ENCODE measurements around the gene NFYC. TPM values are rescaled to one million over a fixed set of nuclear protein-coding genes. Genes with fewer than 3 reads are reported as not detected.
"Not testable (repeated sequence)": the region's sequence is repeated elsewhere in the genome, so short reads cannot be mapped to it uniquely, and the experiment has no call there.

NFYC gene
- total RNA-seq, 1 donor from 2014 or later, result 101 TPM

DNA sequence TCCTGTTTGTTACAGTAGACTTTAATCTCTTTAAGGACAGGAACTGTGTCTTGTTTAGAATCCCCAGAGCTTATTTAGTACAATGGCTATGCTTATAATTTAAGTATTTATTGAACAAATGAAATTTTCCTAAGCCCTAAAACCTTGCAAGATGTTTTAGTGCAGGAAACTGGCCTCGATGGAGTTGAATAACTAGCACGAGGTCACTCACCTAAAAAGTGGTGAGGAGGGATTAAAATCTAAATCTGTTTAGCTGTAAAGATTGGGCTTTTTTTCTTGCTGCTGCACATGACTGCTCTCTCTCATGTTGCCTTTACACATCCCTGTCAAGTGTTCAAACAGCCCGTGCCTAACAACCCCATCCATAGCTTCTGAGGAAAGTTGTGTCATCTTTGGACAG lies 10.2 kb downstream of the NFYC start:
- no peak overlapping the region for H3K4me3 Mint-ChIP-seq
- H3K27me3 Mint-ChIP-seq (ENCODE audit: low read depth), result no peaks in the 10 kb centered on the region
- H3K27ac Mint-ChIP-seq, result no peak overlapping the region
- H3K4me1 Mint-ChIP-seq, result peaks cover 23% of the 10 kb centered on the region
- TF ChIP-seq, protein P1, sequence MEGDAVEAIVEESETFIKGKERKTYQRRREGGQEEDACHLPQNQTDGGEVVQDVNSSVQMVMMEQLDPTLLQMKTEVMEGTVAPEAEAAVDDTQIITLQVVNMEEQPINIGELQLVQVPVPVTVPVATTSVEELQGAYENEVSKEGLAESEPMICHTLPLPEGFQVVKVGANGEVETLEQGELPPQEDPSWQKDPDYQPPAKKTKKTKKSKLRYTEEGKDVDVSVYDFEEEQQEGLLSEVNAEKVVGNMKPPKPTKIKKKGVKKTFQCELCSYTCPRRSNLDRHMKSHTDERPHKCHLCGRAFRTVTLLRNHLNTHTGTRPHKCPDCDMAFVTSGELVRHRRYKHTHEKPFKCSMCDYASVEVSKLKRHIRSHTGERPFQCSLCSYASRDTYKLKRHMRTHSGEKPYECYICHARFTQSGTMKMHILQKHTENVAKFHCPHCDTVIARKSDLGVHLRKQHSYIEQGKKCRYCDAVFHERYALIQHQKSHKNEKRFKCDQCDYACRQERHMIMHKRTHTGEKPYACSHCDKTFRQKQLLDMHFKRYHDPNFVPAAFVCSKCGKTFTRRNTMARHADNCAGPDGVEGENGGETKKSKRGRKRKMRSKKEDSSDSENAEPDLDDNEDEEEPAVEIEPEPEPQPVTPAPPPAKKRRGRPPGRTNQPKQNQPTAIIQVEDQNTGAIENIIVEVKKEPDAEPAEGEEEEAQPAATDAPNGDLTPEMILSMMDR (IDR thresholded peaks at IDR 0.05; ENCODE audit: unreplicated experiment), result no peak
- DNase-seq (ENCODE audit: low spot score in 2 of 2, unreplicated experiment in 2 of 2), result no peak
- H3K36me3 Mint-ChIP-seq, result no peaks in the 10 kb centered on the region
- no peaks in the 10 kb centered on the region for H3K9me3 Mint-ChIP-seq

DNA sequence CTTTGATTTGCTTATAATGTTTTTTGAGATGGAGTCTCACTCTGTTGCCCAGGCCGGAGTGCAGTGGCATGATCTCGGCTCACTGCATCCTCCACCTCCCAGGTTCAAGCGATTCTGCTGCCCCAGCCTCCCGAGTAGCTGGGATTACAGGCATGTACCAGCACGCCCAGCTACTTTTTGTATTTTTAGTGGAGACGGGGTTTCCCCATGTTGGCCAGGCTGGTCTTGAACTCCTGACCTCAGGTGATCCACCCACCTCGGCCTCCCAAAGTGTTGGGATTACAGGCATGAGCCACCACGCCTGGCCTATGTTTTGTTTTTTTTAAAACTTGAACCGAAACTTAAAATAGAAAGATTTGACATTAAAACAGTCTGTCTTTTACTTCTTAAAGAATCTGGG lies 11.3 kb downstream of the NFYC start:
- Mint-ChIP-seq H3K27ac (peak overlapping the region; percentile 73), H3K4me1 (peaks cover 23% of the 10 kb centered on the region)
- not testable (repeated sequence) for H3K36me3 Mint-ChIP-seq; H3K4me3 Mint-ChIP-seq; DNase-seq (ENCODE audit: low spot score in 2 of 2, unreplicated experiment in 2 of 2); H3K27me3 Mint-ChIP-seq (ENCODE audit: low read depth); H3K9me3 Mint-ChIP-seq

- H3K4me1 Mint-ChIP-seq, result peaks cover 23% of the 10 kb centered on the region
- H3K27me3 Mint-ChIP-seq (ENCODE audit: low read depth), result no peaks in the 10 kb centered on the region
- no peaks in the 10 kb centered on the region for H3K36me3 Mint-ChIP-seq
- no peak for DNase-seq (ENCODE audit: low spot score in 2 of 2, unreplicated experiment in 2 of 2)
- TF ChIP-seq, protein P1 (IDR thresholded peaks at IDR 0.05; ENCODE audit: unreplicated experiment), result no peak
- H3K27ac Mint-ChIP-seq, result peak overlapping the region; percentile 84
- H3K4me3 Mint-ChIP-seq, result no peak overlapping the region
- H3K9me3 Mint-ChIP-seq, result no peaks in the 10 kb centered on the region
Observed at GRCh38 chr1:40703316-40703715, 11.8 kb downstream of the NFYC start.

- Mint-ChIP-seq H3K4me1 (peaks cover 28% of the 10 kb centered on the region), H3K4me3 (no peak overlapping the region), H3K27me3 (ENCODE audit: low read depth) (no peaks in the 10 kb centered on the region), H3K36me3 (no peaks in the 10 kb centered on the region), H3K9me3 (no peaks in the 10 kb centered on the region), H3K27ac (peak overlapping the region; percentile 26)
- DNase-seq (ENCODE audit: low spot score in 2 of 2, unreplicated experiment in 2 of 2), result no peak
- TF ChIP-seq, protein P1 (IDR thresholded peaks at IDR 0.05; ENCODE audit: unreplicated experiment), result no peak
Observed at GRCh38 chr1:40704817-40705733, 13.6 kb downstream of the NFYC start.

DNA sequence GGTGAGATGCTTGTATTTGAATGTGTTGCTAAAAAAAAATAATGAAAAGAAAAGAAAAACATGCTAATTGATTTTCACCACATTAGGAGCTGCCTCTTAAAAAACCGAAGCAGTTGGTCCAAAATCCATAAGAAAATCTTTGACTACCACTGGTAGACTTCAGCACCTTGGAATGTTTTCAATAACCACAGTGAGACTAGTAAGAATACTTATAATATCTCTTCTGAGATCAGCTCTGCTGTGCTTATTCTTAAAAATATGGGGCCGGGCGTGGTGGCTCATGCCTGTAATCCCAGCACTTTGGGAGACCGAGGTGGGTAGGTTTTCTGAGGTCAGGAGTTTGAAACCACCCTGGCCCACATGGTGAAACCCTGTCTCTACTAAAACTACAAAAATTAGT lies 15.1 kb downstream of the NFYC start:
- no peaks in the 10 kb centered on the region for H3K9me3 Mint-ChIP-seq
- H3K4me1 Mint-ChIP-seq, result peaks cover 39% of the 10 kb centered on the region
- no peak for DNase-seq (ENCODE audit: low spot score in 2 of 2, unreplicated experiment in 2 of 2)
- H3K27ac Mint-ChIP-seq, result no peak overlapping the region
- no peak overlapping the region for H3K4me3 Mint-ChIP-seq
- no peaks in the 10 kb centered on the region for H3K27me3 Mint-ChIP-seq (ENCODE audit: low read depth)
- TF ChIP-seq, protein P1 (IDR thresholded peaks at IDR 0.05; ENCODE audit: unreplicated experiment), result no peak
- no peaks in the 10 kb centered on the region for H3K36me3 Mint-ChIP-seq

GRCh38 chr1:40708750-40709099 lies 17.2 kb downstream of the NFYC start:
- H3K4me1 Mint-ChIP-seq, result peaks cover 48% of the 10 kb centered on the region
- no peaks in the 10 kb centered on the region for H3K9me3 Mint-ChIP-seq
- H3K36me3 Mint-ChIP-seq, result peaks cover 3% of the 10 kb centered on the region
- peak overlapping the region; percentile 99 for H3K4me3 Mint-ChIP-seq
- TF ChIP-seq, protein P1 (IDR thresholded peaks at IDR 0.05; ENCODE audit: unreplicated experiment), result no peak
- peak overlapping the region; percentile 99 for H3K27ac Mint-ChIP-seq
- no peaks in the 10 kb centered on the region for H3K27me3 Mint-ChIP-seq (ENCODE audit: low read depth)
- no peak for DNase-seq (ENCODE audit: low spot score in 2 of 2, unreplicated experiment in 2 of 2)
